Fibroblast of skin of abdomen (primary cell): Measurements from ENCODE around the gene NAP1L4.

Source experiments
- DNase-seq: peaks from one replicate; pipeline ENCODE4 v3.0.0-alpha.2; 2013

NAP1L4 gene

DNA sequence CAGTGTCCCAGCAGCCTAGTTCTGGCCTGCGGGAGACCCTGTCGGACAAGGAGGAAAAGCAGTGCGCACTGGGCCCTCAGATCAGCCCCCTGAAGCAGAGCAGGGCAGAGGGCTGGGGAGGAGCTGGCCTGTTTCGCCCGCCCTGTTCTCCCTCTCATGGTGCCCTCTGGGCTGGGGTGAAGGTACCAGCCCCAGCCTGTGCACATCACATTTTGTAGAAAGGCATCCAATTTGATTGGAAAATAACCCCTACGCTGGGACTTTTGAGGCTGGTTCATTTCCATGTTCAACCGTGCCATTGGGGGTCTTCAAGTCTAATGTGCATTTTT, 832 bp upstream of the NAP1L4 start:
- DNase-seq = no peak

DNA sequence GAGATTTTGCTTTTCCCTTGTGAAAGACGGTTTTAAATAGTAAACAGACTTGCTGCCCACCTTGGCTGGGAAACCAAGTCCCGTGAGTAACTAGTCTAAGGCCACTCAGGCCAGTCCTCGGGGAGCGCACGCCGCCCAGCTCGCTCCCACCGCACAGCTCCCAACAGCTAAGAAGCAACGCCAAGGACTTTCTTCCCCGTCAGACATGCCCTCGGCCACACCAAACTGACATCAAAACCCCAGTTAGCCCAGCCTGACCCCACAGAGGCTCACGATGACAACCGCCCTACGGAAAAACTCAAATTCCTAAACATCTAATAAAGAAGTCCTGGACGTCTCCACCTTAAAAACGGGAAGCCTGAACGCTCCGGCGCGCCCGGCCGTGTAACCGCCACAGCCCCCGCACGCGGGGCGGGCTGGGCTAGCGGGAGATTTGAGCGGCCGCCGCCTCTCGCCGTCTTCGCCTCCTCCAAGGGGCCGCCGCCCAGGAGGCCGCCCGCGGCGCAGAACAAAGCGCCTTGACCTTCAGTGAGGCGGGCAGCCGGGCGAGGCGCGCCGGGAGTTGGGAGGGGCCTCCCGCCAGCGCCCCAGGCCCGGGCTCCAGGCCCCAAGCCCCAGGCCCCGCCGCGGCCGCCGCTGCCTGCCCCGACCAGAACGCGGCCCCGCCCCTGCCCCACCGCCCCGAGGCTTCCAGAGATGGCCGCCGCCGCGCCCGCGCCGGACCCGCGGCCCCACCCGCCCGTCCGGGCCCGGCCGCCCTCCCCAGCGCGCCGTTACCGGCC, 486 bp downstream of the NAP1L4 start:
- no peak for DNase-seq

DNA sequence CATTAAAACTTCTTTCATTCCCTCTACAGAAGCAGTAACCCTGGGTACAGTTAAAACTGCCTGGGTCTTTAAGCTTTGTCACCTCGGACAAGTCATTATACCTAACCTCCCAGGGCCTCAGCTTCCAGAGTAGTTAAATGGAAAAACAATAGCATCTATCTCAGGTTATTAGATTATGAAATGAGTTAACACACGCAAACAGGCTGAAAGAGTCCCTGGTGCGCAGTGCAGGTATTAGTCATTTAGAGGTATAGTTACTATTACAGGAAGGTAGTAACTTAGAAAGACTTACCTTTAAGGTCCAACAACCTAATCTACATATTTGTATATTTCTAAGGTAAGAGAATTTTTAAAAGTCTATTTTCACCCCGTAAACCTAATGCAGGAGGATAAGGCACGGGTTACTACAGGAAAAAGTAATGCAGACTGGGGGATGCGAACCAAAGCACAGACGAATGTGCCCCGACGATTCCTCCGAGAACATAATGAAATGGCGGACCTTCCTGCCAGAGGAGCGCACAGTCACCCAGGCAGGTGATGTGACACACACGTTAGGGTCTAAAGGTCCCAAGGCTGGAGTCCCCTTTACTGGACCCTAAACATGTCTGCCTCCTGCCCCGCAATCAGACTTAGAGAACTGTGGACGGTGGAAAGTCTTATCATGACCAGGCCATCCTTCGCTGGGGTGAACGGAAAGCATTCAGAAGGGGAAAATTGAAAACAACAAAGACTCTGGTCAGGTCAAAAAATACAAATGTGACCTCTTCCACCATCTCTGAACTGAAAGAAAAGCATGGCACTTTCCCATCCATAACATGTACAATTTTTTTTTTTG, 1.3 kb downstream of the NAP1L4 start:
- no peak for DNase-seq

DNA sequence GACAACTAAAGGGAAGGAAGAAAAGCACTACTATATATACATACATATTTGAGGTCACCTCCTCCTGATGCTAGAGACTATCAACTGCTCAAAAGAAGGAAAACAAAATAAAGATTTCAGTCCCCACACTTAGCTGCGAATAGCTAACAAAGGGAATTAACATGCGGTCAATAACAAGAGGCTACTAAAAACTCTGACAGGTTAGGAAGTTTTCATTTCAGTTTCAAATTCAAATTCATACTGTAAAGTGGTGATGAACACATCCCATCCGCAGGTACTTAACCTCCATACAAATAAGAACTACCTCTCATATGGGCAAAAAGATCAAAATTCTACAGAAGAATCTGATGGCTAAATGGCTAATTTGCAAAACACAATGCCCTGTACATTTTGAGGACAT, 2.6 kb downstream of the NAP1L4 start:
- DNase-seq = no peak

DNA sequence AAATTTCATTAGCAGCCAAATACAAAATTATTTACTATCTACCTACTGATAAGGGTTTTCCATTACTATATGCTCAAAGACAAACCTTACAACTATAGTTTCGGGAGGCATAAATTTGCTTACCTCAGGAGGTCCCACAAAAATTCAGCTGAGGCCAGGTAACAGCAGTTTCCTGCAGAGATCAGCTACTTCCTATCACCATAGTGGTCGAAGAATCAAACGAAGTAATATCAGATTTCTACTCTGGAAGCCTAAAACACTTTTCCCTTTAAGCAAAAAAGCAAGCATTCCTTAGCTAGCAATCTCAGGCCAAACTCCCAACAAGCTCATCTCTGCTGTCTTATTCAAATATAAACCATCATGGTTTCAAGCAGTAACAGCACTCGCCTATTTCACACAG, 3.1 kb downstream of the NAP1L4 start:
- DNase-seq = no peak

DNA sequence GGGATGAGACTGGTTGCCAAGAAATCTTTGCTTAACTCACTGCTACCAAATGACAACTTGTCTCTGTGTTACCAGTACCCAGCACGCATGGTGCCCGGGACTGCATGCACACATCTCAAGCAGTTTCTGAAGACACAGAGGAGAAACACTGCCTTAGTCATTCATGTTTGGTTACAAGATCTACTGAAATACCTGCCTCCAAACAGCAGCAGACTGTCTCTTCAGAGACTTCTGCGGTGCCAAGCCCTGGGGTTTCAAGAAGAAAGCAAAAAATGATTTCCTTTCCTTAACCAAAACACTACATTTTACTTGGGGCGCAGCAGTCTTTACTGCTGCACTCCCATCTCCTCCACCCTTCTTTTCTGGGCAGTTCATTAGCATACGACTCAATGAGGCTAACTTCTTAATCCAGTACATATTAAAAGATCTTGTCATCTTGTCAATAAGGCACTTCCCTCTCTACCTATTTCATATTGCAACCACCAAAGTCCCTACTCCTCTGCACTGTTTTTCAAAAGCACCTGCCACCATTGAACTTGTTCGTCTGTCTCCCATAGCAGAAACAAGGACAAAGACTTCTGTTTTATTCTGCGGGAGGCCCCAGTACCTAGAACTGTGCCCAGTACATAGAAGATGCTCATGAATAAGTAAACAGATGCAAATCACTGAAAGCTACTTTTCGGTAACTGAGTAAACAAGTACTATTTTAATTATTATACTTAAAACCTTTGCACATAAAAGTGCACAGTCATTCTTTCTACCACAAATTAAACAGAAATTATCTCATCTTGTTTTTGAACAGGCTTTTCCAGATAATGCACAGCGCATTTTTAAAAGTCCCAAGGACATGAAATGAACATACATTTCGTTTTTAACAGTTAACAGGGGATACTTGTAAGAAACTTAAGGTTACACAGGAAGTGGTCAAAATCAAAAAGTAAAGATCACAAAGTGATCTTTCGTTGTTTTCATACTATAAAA, 4.0 kb downstream of the NAP1L4 start:
- no peak for DNase-seq

DNA sequence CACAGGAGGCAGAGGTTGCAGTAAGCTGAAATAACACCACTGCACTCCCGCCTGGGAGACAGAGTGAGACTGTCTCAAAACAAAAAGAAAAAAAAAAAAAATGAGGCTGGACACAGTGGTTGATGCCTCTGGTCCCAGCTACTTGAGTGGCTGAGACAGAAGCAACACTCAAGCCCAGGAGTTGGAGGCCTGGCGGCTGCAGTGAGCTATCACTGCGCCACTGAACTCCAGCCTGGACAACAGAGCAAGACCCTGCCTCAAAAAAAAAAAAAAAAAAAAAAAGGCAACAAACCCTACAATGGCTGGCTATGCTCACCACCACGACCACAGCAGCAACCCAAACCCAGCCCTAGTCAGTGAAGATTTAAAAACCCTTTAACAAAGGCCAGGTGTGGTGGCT, 8.2 kb downstream of the NAP1L4 start:
- no peak for DNase-seq

DNA sequence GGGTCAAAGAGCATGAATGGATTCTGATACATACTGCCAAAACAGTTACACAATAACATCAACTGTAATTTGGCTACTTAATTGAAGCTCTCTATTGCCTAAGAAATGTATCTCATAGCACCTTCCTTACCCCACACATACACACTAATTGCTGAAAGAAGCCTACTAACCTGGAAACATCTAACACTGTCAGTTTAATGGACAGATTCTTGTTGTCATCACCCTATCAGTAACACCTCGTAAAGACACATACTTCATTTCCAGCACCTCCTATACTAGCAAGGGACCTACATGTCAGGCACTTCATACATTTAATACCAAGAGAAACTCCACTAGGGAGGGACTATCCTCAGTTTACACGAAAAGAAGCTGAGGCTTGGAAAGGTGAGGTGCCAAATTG, 9.9 kb downstream of the NAP1L4 start:
- DNase-seq = no peak

DNA sequence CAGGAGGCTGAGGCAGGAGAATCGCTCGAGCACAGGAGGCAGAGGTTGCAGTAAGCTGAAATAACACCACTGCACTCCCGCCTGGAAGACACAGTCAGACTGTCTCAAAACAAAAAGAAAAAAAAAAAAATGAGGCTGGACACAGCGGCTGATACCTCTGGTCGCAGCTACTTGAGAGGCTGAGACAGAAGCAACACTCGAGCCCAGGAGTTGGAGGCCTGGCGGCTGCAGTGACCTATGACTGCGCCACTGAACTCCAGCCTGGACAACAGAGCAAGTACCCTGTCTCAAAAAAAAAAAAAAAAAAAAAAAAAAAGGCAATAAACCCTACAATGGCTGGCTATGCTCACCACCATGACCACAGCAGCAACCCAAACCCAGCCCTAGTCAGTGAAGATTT, 11.0 kb downstream of the NAP1L4 start:
- DNase-seq = no peak

DNA sequence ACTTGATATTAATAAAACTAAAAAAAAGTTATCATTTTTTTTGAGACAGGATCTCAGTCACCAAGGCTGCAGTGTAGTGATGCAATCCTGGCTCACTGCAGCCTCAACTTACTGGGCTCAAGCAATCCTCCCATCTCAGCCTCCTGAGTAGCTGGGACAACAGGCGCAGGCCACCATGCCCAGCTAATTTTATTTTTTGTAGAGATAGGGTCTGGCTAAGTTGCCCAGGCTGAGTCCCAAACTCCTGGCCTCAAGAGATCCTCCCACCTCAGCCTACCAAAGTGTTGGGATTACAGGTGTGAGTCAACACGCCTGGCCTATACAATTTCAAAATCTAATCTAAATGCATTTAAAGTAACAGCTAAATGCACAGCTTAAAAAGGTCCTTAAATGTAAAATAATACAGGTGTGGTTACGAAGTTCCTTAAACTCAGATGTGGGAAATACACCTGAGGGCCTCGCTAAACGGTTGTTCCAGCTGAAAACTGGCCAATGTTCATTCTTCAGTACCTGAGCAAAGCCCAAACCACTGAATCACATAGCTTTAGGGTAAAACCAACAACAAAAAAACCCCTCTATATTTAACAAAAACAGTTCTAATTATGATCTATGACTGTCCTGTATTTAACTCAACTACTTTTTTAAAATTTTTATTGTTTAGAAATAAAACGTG, 11.8 kb downstream of the NAP1L4 start:
- DNase-seq = no peak

DNA sequence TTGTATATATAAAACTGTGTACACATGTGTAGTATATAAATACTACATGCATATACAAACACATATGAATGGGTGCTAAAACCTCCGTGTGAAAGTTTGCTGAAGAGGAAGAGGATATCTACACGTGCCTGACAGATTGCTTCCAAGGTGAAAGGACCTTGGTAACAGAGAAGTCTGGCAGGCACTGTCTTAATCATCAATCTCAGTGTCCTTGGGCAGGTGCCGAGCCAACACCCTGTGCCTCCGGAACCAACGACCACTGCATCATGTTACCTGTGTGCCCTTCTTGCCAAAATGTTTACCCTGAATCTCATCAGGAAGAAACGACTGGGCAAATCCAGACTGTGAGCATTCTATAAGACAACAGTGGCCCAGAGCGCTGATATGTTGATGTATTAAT, 15.0 kb downstream of the NAP1L4 start:
- DNase-seq = no peak

DNA sequence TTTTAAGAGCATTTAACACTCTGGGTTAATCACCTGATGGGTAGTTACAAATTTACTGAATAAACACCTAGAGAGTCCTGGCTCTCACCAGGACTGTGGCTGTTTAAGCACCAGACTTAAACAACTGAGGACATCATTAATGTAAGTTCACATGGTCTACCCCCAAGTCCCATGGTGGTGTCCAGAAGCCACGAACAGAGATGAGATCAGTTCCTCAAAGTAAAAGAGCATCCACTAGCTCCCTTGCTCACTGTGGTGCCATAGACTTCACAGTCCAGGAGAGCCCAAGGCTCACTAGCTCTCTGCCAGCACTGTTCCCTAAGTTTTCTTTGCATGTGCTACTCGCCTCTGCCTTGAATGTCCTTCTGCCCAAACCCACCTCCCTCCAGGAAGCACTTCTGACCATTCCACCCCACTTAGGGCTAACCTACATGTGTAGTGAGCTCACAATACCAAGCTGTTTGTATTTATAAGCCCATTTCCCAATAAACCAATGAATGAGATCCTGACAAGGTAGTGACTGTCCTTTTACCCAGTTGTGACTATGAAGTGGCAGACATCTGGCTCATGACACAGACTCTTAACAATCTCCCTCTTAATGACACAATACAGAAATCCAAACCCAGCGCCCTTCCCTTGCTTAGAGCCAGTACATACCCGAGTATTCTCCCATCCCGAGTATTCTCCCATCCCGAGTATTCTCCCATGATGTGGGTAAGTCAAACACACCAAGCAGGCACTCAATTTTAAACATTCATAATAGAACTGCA, 15.7 kb downstream of the NAP1L4 start:
- DNase-seq = no peak

DNA sequence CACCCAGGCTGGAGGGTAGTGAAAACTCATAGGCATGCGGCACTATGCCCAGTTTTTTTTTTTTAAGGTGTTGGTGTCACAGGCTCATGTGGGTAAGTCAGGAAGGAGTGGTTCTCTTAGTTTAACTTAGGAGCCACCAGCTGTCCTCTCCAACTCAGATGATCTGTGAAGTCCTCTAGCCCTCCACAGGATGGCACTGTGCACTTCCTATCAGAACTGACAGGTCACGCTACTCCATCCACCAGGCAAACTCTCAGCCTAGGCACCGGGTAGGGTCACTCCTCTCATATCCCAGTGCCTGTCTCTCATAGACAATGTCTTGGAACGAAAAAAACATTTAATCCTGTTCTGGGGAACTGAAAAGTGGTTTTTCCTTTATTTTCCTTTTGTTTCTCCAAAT, 16.5 kb downstream of the NAP1L4 start:
- no peak for DNase-seq

DNA sequence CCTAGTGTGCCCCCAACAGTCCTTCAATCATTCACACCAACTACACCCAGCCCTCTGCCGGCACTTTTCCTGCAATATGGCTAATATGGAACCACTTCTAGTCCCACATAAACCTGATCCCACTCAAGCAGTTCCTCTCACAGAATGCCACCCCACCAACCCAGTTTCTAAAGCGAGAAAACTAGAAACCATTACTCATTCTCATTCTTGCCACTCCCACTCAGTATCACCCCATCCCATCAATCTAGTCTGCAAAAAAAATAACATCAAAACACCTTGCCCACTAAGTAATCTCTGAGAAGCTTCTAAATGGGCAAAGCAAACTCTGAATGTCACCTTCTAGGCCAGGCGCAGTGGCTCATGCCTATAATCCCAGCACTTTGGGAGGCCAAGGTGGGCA, 17.9 kb downstream of the NAP1L4 start:
- DNase-seq = no peak

DNA sequence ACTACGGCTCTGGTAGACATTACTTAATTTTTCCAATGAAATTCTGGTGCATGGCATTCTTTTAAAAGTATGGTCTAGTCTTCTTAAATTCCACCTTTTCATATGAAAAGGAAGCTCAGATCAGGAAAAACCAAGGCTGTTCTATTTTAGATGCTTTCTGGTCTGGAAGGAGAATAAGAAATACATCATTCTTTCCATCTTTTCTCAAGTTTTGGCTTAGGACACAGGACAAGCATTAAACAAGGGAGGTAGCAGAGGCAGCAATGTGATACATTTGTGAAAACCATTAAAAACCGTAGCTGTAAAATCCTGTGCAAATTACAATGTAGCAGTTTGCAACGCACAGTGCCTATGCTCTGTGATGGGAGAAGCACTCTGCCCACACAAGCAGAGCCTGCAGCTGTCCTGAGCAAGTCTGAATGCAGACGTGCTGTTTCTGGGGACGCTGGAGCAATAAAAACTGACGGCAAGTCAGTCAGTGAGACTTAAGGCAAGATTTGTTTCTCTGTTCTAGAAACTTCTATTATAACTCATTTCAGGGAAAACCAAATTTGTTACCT, 23.7 kb downstream of the NAP1L4 start:
- DNase-seq = no peak

DNA sequence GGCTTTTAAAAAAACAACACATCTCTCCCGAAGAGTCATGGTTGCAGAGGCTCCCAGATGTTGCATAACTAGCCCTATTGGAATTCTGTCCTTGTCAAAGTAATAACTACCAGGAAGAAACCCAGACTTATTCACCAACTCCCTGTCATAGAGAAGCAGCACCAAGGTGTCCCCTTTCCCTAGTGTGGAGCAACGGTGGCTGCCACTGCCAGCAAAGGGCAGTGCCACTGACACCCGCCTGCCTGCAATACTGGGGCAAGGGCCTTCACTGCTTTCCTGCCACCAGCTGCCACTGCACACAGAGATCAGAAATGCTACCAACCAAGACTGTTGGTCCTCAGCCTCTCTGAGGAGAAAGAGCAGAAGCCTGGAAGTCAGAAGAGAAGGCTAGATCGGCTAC, 27.3 kb downstream of the NAP1L4 start:
- DNase-seq = no peak

DNA sequence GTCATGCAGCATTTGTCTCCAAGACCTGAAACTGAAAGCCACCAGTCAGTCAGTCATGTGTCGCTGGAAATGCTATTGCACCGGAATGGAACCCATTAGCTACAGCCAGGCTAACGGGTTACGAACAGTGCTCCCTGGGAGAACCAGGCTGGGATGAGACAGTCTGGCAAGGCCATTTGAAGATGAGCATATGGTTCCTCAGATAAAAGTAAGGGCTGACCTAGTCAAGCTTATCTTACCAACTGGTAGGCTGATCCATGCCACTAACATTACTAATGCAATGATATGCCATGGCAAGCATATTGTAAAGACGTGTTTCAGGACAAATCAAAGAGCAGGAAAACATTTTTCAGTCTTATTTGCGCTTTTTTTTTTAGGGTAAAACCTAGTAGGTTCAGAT, 28.4 kb downstream of the NAP1L4 start:
- no peak for DNase-seq

DNA sequence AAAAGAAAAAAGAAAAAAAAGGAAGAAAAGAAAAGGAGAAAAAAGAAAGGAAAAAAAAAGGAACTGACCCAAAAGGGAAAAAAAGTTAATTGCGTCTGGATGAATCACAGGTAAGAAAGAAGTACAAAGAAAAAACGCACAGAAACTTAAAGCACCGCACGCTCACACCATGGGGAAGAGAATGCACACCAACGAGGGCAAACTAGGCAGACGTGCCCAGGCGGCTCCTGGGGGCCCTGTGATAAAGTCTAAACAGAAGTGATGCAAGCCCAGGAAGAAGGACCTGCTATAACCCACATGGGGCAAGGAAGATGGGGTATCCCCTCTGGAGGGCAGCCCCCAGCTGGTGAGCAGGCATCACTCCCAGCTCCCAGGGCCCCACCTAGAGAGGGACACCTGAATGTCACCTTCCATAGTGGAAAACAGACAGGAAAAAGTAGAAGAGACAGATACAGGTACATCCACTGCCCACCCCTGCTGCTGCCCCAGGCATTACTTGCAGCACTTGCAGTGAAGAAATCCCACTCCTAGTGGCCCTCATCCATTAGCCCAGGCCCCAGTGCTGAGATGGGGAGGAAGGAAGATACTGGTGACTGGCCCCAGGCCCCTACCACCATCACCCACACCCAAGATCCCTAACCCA, 28.9 kb downstream of the NAP1L4 start:
- DNase-seq = no peak

DNA sequence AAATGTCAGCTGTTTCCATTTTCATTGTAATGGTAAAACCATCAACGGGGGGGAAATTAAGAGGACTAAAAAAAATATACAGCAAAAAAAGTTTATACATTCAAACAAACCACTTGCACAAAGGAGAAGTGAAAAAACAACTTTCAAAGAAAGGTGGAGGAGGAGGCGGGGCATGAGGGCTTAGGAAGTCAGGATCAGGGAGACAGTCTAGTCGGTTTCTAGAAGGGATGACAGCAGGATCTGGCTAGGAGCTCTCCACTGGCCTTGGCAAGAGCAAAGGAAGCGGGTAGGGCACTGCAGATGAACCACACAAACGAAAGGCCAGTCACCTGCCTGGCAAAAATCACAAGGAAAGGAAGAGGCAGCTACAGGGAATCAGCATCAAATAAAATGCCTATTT, 31.0 kb downstream of the NAP1L4 start:
- no peak for DNase-seq

DNA sequence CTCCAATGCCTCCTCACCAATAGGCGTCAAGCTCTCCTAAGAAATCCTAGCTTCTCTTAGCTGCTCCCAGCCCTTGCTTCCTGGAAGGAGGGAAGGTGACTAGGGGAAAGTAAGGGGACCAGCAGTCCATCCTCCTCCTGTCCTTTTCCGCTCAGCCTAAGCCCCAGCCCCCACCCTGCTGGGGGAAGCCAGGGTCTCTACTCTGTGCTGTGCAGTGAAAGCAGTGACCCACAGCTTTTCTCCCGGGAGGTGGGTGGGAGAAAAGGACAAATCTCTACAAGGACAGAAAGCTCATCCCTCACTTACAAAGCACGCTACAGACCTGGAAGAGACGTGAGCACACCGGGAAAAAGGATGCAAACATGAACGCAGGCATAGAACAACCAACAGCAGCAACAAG, 32.0 kb downstream of the NAP1L4 start:
- DNase-seq = no peak

DNA sequence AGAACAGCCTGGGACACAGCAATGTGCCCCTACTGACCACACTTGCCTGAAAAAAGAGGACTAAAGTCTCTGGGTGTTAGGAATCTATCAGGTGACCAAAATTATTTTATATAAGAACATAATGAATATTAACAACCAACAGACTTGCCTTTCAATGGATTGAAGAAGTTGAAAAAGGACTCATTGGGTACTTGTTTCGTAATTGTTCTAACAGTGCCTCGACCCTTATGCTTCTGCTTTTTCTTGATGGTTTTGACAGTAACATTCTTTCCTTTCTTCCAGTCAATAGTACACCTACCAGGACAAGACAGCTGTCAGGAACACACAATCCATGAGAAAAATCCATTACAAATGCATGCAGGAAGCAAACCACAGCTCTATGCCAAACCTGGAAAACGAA, 33.9 kb downstream of the NAP1L4 start:
- no peak for DNase-seq
